HCT116 (cell line): ENCODE data around the gene CDKAL1. TPM values are rescaled to one million over a fixed set of nuclear protein-coding genes. Genes with fewer than 3 reads are reported as not detected.

Experiments
- ATAC-seq: fragments of 200-7000 bp; cut with Tn5 transposase; 2 replicates; pipeline ENCODE4 v1.9.1; 2020; ENCODE audit warnings: mild to moderate bottlenecking, moderate library complexity
- BruUV-seq: library from RNA; stranded (reverse); fragments of 400-500 nt; replicated peaks from 2 replicates; lab custom pipeline; 2021; lab: Mats Ljungman, UMichigan
- CTCF ChIA-PET: fragments of 300-600 bp; sonication (Branson Sonifier 250); formaldehyde crosslinking; loops from one replicate; lab custom pipeline; 2021; ENCODE audit warnings: antibody characterized with exemption; lab: Charles Lee
- POLR2A ChIA-PET: fragments of 300-600, 350-600 bp; sonication (Branson Sonifier 250); formaldehyde crosslinking; loops from one replicate; lab custom pipeline; 2021; ENCODE audit warnings: antibody characterized with exemption; lab: Charles Lee
- RAD21 ChIA-PET, 2 experiments: fragments of 300-600 bp; sonication (Branson Sonifier 250); formaldehyde crosslinking; loops; one replicate each; lab custom pipeline; 2023; ENCODE audit warnings: low total read pairs in 2 of 2; ENCODE audit not compliant: uncharacterized antibody in 2 of 2, unreplicated experiment in 2 of 2, low non-redundant PET in 1 of 2; lab: Charles Lee
- DNase-seq: peaks from one replicate; pipeline ENCODE4 v3.0.0-alpha.2; 2010; ENCODE audit warnings: low read depth, low spot score
- H2AFZ ChIP-seq: fragments of 200-600 bp; shearing (Covaris generic), sonication (generic); 2 replicates; pipeline ENCODE4 v1.6.1; 2017; ENCODE audit warnings: low read depth, mixed run types, mixed read lengths, antibody characterized with exemption, low read length; ENCODE audit not compliant: poor library complexity, severe bottlenecking
- H3K27ac ChIP-seq: 2 replicates; pipeline ENCODE4 v1.5.1; 2012; ENCODE audit warnings: low read depth, low read length
- H3K27me3 ChIP-seq: fragments of 200-600 bp; sonication (generic); 2 replicates; pipeline ENCODE4 v1.6.1; 2016; ENCODE audit warnings: mixed run types, low read length, mixed read lengths; ENCODE audit not compliant: insufficient read depth
- H3K36me3 ChIP-seq, 2 experiments: fragments of 200-500 bp in 1 of 2; fragments of 200-600 bp in 1 of 2; sonication (Bioruptor generic) in 1 of 2; sonication (generic) in 1 of 2; 2 replicates each; pipeline versions ENCODE4 v1.5.1 to v1.6.1; 2014 to 2016; ENCODE audit warnings: low read length in 2 of 2, inconsistent platforms in 1 of 2, mixed read lengths in 1 of 2, mixed run types in 1 of 2; ENCODE audit not compliant: insufficient read depth in 2 of 2, control insufficient read depth in 1 of 2
- H3K4me1 ChIP-seq, 2 experiments: fragments of 200-600 bp in 1 of 2; sonication (generic) in 1 of 2; 2 replicates each; pipeline versions ENCODE4 v1.5.1 to v1.6.1; 2012 to 2017; ENCODE audit warnings: low read length in 2 of 2, inconsistent platforms in 1 of 2, mild to moderate bottlenecking in 1 of 2, mixed read lengths in 1 of 2, mixed run types in 1 of 2, moderate library complexity in 1 of 2; ENCODE audit not compliant: insufficient read depth in 2 of 2, control insufficient read depth in 1 of 2
- H3K4me2 ChIP-seq: fragments of 200-600 bp; sonication (generic); 2 replicates; pipeline ENCODE4 v1.6.1; 2017; ENCODE audit warnings: mixed run types, low read length, mixed read lengths
- H3K4me3 ChIP-seq, 2 experiments: fragments of 200-600 bp in 1 of 2; sonication (generic) in 1 of 2; replicated peaks in 1 of 2; 2 replicates each; pipeline ENCODE4 v1.5.1; 2011 to 2016; ENCODE audit warnings: low read length in 2 of 2, control low read depth in 1 of 2, low read depth in 1 of 2, mild to moderate bottlenecking in 1 of 2, mixed read lengths in 1 of 2, mixed run types in 1 of 2
- H3K79me2 ChIP-seq: fragments of 200-600 bp; sonication (generic); 2 replicates; pipeline ENCODE4 v1.6.1; 2017; ENCODE audit warnings: mild to moderate bottlenecking, mixed run types, low read length, moderate library complexity, mixed read lengths; ENCODE audit not compliant: insufficient read depth
- H3K9ac ChIP-seq: fragments of 200-600 bp; sonication (generic); 2 replicates; pipeline ENCODE4 v1.6.1; 2016; ENCODE audit warnings: low read length, mixed read lengths
- H3K9me2 ChIP-seq: fragments of 200-600 bp; sonication (generic), shearing (Covaris generic); 2 replicates; pipeline ENCODE4 v1.6.1; 2017; ENCODE audit warnings: mixed run types, mild to moderate bottlenecking, moderate library complexity; ENCODE audit not compliant: insufficient read depth
- H3K9me3 ChIP-seq, 2 experiments: fragments of 200-500 bp in 1 of 2; fragments of 200-600 bp in 1 of 2; sonication (Bioruptor generic) in 1 of 2; sonication (generic) in 1 of 2; 2 replicates each; pipeline ENCODE4 v1.6.1; 2014 to 2017; ENCODE audit warnings: low read length in 2 of 2, mixed read lengths in 2 of 2, inconsistent platforms in 1 of 2, low read depth in 1 of 2, mild to moderate bottlenecking in 1 of 2, mixed run types in 1 of 2, moderate library complexity in 1 of 2; ENCODE audit not compliant: control insufficient read depth in 1 of 2, insufficient read depth in 1 of 2
- H4K20me1 ChIP-seq: fragments of 200-600 bp; sonication (generic), shearing (Covaris generic); 2 replicates; pipeline ENCODE4 v1.6.1; 2017; ENCODE audit warnings: mixed run types, mild to moderate bottlenecking, moderate library complexity; ENCODE audit not compliant: insufficient read depth
- ATF3 ChIP-seq: IDR thresholded peaks from 2 replicates; pipeline ENCODE4 v1.6.1; 2012
- EGR1 ChIP-seq: IDR thresholded peaks from 2 replicates; pipeline ENCODE4 v1.6.1; 2012; ENCODE audit warnings: low read depth
- EZH2phosphoT487 ChIP-seq: fragments of 200-600 bp; IDR thresholded peaks from 2 replicates; pipeline ENCODE4 v1.6.1; 2018; ENCODE audit warnings: antibody characterized with exemption, borderline replicate concordance
- POLR2A ChIP-seq: IDR thresholded peaks from 2 replicates; pipeline ENCODE4 v1.7.0; 2011; ENCODE audit warnings: borderline replicate concordance; ENCODE audit not compliant: insufficient read depth, insufficient read length; ENCODE audit errors: extremely low read depth
- POLR2AphosphoS5 ChIP-seq: IDR thresholded peaks from 2 replicates; pipeline ENCODE4 v1.6.1; 2011; ENCODE audit warnings: mild to moderate bottlenecking, low read depth, low read length, moderate library complexity
- SP1 ChIP-seq: IDR thresholded peaks from 2 replicates; pipeline ENCODE4 v1.6.1; 2012; ENCODE audit warnings: low read depth
- ZFX ChIP-seq: fragments of 450-650 bp; IDR thresholded peaks from 2 replicates; pipeline ENCODE4 v1.6.1; 2017
- ZNF274 ChIP-seq: fragments of 200-500 bp; sonication (Bioruptor generic); IDR thresholded peaks from 2 replicates; pipeline ENCODE4 v1.6.1; 2014; ENCODE audit warnings: mild to moderate bottlenecking, low read depth, low read length, inconsistent platforms
- intact Hi-C: fragments of 100-400 bp; cut with micrococcal nuclease; formaldehyde crosslinking; loops from 2 replicates; pipeline ENCODE4 v1.10.0; 2022
- total RNA-seq: library from RNA; stranded (reverse); gene quantifications from one replicate; pipeline ENCODE4 v1.2.1, GENCODE V29; 2021; ENCODE audit not compliant: unreplicated experiment

The CDKAL1 gene
- total RNA-seq, 1 experiment from 2014 or later, result 14.9 TPM

- TF ChIP-seq ZFX (no peak), POLR2A (no peak), ATF3 (peak; percentile 92), SP1 (peak; percentile 83), EGR1 (no peak)
- TF ChIP-seq, all 23 proteins: peak for 13
These were observed 488.3 kb downstream of the CDKAL1 start (continued) for GRCh38 chr6:21022343-21023107.

- no peak for DNase-seq
- Histone ChIP-seq H3K79me2 (no peaks in the 10 kb centered on the region), H3K9ac (peak overlapping the region; percentile 36), H2AFZ (no peak overlapping the region), H3K9me3 (no peaks in the 10 kb centered on the region; a peak in 1 of 4 replicates), H4K20me1 (no peaks in the 10 kb centered on the region), H3K36me3 (no peaks in the 10 kb centered on the region), H3K27ac (peak overlapping the region; percentile 88), H3K4me1 (peaks cover 47 to 62% of the 10 kb centered on the region in 2 experiments), H3K9me2 (0 out of 2 replicates have a peak, but pooled peaks cover 2% of the 10 kb centered on the region), H3K27me3 (no peaks in the 10 kb centered on the region), H3K4me3 (peak overlapping the region in 1 of 2 experiments; percentile 35; a peak in 2 of 4 replicates), H3K4me2 (peak overlapping the region; percentile 71)
- POLR2A ChIA-PET, result interaction anchor here (1.3 to 1.8 kb wide), 2 partner anchors 15 to 571 kb away, joined by 3 to 10 read pairs; partner anchors contain the start of gene SOX4
- no TSS peak for BruUV-seq
- ATAC-seq, result peak; percentile 35; the same call in 1 of the 2 replicates
- TF ChIP-seq ZNF274 (no peak), POLR2AphosphoS5 (no peak), SP1 (no peak), EZH2phosphoT487 (no peak)
- intact Hi-C loops, result loop anchor here (1.0 kb wide), 1 partner anchor 564 kb away; no protein-coding TSS in a partner anchor
- CTCF ChIA-PET, result no interaction called here
- RAD21 ChIA-PET, result no interaction called here
These were observed 489.0 kb downstream of the CDKAL1 start for GRCh38 chr6:21023210-21023609.
